Epithelial cell of proximal tubule (primary cell): ENCODE results near the gene MMEL1. TPM values are rescaled to one million over a fixed set of nuclear protein-coding genes. Genes with fewer than 3 reads are reported as not detected.

Experiments
- DNase-seq: peaks from one replicate; pipeline ENCODE4 v3.0.0-alpha.2; 2011; ENCODE audit warnings: low read depth
- H3K4me3 ChIP-seq: 2 replicates; pipeline ENCODE4 v1.5.1; 2011; ENCODE audit warnings: low read depth, mild to moderate bottlenecking, low read length
- CTCF ChIP-seq: conservative IDR thresholded peaks from 2 replicates; pipeline ENCODE4 v1.5.1; 2012; ENCODE audit warnings: low read depth, mild to moderate bottlenecking, low read length
- total RNA-seq: library from RNA; depleted of rRNA; stranded (reverse); fragments of >200 nt; gene quantifications from 2 replicates; pipeline ENCODE4 v1.2.3, GENCODE V29; 2015

Gene MMEL1
- total RNA-seq, 1 donor from 2014 or later: not detected

GRCh38 chr1:2607641-2608091, 25.1 kb downstream of the MMEL1 start:
- no peak for DNase-seq
- no peak overlapping the region for H3K4me3 ChIP-seq
- no peak for TF ChIP-seq CTCF

- no peak for DNase-seq
- H3K4me3 ChIP-seq: no peak overlapping the region
- TF ChIP-seq CTCF: no peak
Measured at GRCh38 chr1:2606881-2607621, 25.8 kb downstream of the MMEL1 start.

- no peak for DNase-seq
- TF ChIP-seq CTCF: no peak
- no peak overlapping the region for H3K4me3 ChIP-seq
Measured at GRCh38 chr1:2606396-2606880, 26.4 kb downstream of the MMEL1 start.

- H3K4me3 ChIP-seq: no peak overlapping the region
- DNase-seq: no peak
- no peak for TF ChIP-seq CTCF
Measured at GRCh38 chr1:2605509-2606395, 27.1 kb downstream of the MMEL1 start.

- no peak for TF ChIP-seq CTCF
- no peak overlapping the region for H3K4me3 ChIP-seq
- no peak for DNase-seq
Measured at GRCh38 chr1:2604844-2605508, 27.8 kb downstream of the MMEL1 start.

GRCh38 chr1:2604156-2604843, 28.5 kb downstream of the MMEL1 start:
- no peak overlapping the region for H3K4me3 ChIP-seq
- no peak for TF ChIP-seq CTCF
- no peak for DNase-seq
